HG02885 (cell line): Measurements from ENCODE around the gene GNB4.

Experiments used
- ATAC-seq: cut with Tn5 transposase; IDR thresholded peaks from one replicate; pipeline ENCODE4 v1.9.1; 2021; ENCODE audit warnings: mild to moderate bottlenecking; ENCODE audit not compliant: unreplicated experiment, poor library complexity

GNB4 gene

GRCh38 chr3:179375091-179375999 lies 75.9 kb downstream of the GNB4 start:
- no peak for ATAC-seq

DNA sequence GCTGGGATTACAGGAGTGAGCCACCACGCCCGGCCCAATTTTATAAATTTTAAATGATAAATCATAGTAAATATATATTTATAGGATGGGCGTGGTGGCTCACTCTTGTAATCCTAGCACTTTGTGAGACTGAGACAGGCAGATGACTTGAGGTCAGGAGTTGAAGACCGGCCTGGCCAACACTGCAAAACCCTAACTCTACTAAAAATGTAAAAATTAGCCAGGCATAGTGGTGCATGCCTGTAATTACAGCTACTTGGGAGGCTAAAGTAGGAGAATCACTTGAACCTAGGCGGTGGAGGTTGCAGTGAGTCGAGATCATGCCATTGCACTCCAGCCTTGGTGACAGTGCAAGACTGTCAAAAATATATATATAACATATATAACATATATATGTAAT lies 77.3 kb downstream of the GNB4 start:
- no peak for ATAC-seq

DNA sequence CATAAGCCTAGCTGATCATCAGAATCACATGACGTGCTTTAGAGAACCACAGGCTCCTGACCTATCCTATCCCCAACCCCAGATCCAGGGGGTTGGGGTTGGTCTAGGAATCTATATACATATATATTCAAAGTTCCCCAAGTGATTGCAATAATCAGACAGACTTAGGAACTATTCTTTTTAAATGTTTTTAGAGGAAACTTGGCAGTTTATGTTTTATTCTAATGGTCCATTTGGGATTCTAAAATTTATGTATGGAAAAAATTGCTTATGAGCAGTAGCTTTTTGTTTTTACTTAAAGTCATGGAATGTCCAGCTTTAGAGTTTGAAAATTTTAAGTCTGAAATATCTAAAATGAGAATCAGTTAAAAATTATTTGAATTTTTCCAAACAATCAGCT lies 81.6 kb downstream of the GNB4 start:
- ATAC-seq, result no peak

- ATAC-seq, result no peak
These were observed 87.9 kb downstream of the GNB4 start for GRCh38 chr3:179363332-179363731.

GRCh38 chr3:179355996-179356395 lies 95.3 kb downstream of the GNB4 start:
- ATAC-seq, result no peak

DNA sequence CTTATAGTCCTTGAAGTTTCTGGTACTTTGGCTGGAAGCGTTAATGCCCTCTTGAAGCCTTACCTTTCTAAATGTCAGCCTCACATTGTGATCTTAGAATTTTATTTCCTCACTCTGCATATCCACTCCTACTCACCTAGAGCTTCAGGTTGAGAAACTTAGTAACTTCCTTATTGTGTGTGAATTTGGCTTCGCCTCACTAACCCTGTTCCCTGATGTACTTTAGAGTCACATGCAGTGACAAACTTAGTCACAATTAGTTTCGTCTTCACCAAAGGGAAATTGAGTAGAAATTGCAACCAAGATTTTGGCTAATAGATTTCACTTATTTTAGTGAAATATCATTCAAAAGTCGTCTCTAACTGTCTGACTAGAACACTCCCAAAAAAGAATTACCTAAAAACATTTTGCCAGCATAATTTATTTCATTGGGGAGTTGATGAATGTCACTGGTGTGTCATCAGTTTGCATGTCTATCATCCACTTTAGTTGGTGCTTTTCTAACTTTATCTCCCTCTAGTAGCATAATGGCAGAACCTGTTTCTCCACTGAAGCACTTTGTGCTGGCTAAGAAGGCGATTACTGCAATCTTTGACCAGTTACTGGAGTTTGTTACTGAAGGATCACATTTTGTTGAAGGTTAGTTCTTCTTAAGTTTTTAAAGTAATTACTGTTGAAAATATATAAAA lies 102.8 kb downstream of the GNB4 start:
- peak; percentile 71 for ATAC-seq

- peak; percentile 94 for ATAC-seq
These were observed 103.7 kb downstream of the GNB4 start, which contains the start of gene MFN1 for GRCh38 chr3:179347345-179348194. MFN1 (plus strand) TSS chr3:179347709; CDS start chr3:179348852, 1,143 bp downstream.
